WTC11 (cell line): ENCODE measurements around the gene ATPAF1. TPM values are rescaled to one million over a fixed set of nuclear protein-coding genes. Genes with fewer than 3 reads are reported as not detected.

Experiments used
- ATF2 ChIP-seq: sonication (generic); formaldehyde crosslinking; IDR thresholded peaks from 2 replicates; pipeline ENCODE4 v1.8.1; 2022; ENCODE audit warnings: low read depth, missing genetic modification reagents, borderline replicate concordance
- ATF6 ChIP-seq: sonication (generic); formaldehyde crosslinking; IDR thresholded peaks from 2 replicates; pipeline ENCODE4 v1.8.1; 2023; ENCODE audit warnings: mild to moderate bottlenecking, missing genetic modification reagents
- CREB1 ChIP-seq: sonication (generic); formaldehyde crosslinking; IDR thresholded peaks from 2 replicates; pipeline ENCODE4 v1.8.0; 2023; ENCODE audit warnings: mild to moderate bottlenecking, missing genetic modification reagents
- FOXK1 ChIP-seq: sonication (generic); formaldehyde crosslinking; IDR thresholded peaks from 2 replicates; pipeline ENCODE4 v1.8.0; 2022; ENCODE audit warnings: mild to moderate bottlenecking, moderate library complexity, missing genetic modification reagents
- FOXP1 ChIP-seq: sonication (generic); formaldehyde crosslinking; IDR thresholded peaks from 2 replicates; pipeline ENCODE4 v1.8.0; 2022; ENCODE audit warnings: missing genetic modification reagents, mild to moderate bottlenecking, moderate library complexity, borderline replicate concordance
- GABPB1 ChIP-seq: sonication (generic); formaldehyde crosslinking; IDR thresholded peaks from 2 replicates; pipeline ENCODE4 v1.8.1; 2023; ENCODE audit warnings: mild to moderate bottlenecking, missing genetic modification reagents
- GRHL2 ChIP-seq: fragments of 250-450 bp; sonication (Bioruptor Pico); IDR thresholded peaks from 2 replicates; pipeline ENCODE4 v1.8.0; 2022; ENCODE audit warnings: mild to moderate bottlenecking, moderate library complexity; ENCODE audit not compliant: insufficient replicate concordance, severe bottlenecking
- HMGA2 ChIP-seq: fragments of 250-450 bp; sonication (Bioruptor Pico); IDR thresholded peaks from 2 replicates; pipeline ENCODE4 v1.4.0; 2021; ENCODE audit warnings: mild to moderate bottlenecking, moderate library complexity
- HMGXB4 ChIP-seq: sonication (generic); formaldehyde crosslinking; IDR thresholded peaks from 2 replicates; pipeline ENCODE4 v1.8.1; 2023; ENCODE audit warnings: mild to moderate bottlenecking, moderate library complexity, missing genetic modification reagents
- MAX ChIP-seq: sonication (generic); formaldehyde crosslinking; IDR thresholded peaks from 2 replicates; pipeline ENCODE4 v1.8.0; 2022; ENCODE audit warnings: mild to moderate bottlenecking, missing genetic modification reagents
- MLX ChIP-seq: sonication (generic); formaldehyde crosslinking; IDR thresholded peaks from 2 replicates; pipeline ENCODE4 v1.8.1; 2023; ENCODE audit warnings: mild to moderate bottlenecking, missing genetic modification reagents, moderate library complexity
- MYBL2 ChIP-seq: sonication (generic); formaldehyde crosslinking; IDR thresholded peaks from 2 replicates; pipeline ENCODE4 v1.8.1; 2023; ENCODE audit warnings: mild to moderate bottlenecking, moderate library complexity, missing genetic modification reagents
- SP1 ChIP-seq: sonication (generic); formaldehyde crosslinking; conservative IDR thresholded peaks from 2 replicates; pipeline ENCODE4 v1.8.1; 2022; ENCODE audit warnings: missing genetic modification reagents
- TCF7 ChIP-seq: sonication (generic); formaldehyde crosslinking; IDR thresholded peaks from 2 replicates; pipeline ENCODE4 v1.8.0; 2022; ENCODE audit warnings: mild to moderate bottlenecking, low read depth, missing genetic modification reagents, moderate library complexity
- ZNF121 ChIP-seq: sonication (generic); formaldehyde crosslinking; IDR thresholded peaks from 2 replicates; pipeline ENCODE4 v1.8.0; 2023; ENCODE audit warnings: missing genetic modification reagents
- ZNF219 ChIP-seq: sonication (generic); formaldehyde crosslinking; IDR thresholded peaks from 2 replicates; pipeline ENCODE4 v1.8.0; 2023; ENCODE audit warnings: missing genetic modification reagents, mild to moderate bottlenecking, borderline replicate concordance
- ZNF263 ChIP-seq: sonication (generic); formaldehyde crosslinking; IDR thresholded peaks from 2 replicates; pipeline ENCODE4 v1.8.1; 2022; ENCODE audit warnings: low read depth, mild to moderate bottlenecking, moderate library complexity, missing genetic modification reagents
- ZNF416 ChIP-seq: fragments of 250-450 bp; sonication (Bioruptor Pico); IDR thresholded peaks from 2 replicates; pipeline ENCODE4 v1.9.0; 2021; ENCODE audit warnings: mild to moderate bottlenecking, inconsistent platforms
- total RNA-seq: library from RNA; stranded (reverse); gene quantifications from 3 replicates; pipeline ENCODE4 v1.2.3, GENCODE V29; 2021
- TF ChIP-seq, protein P1 (sequence below): sonication (generic); formaldehyde crosslinking; IDR thresholded peaks from 2 replicates; pipeline ENCODE4 v1.8.1; 2022; ENCODE audit warnings: mild to moderate bottlenecking, moderate library complexity, missing genetic modification reagents
- TF ChIP-seq, protein P2 (sequence below): sonication (generic); formaldehyde crosslinking; IDR thresholded peaks from 2 replicates; pipeline ENCODE4 v1.8.0; 2023; ENCODE audit warnings: missing genetic modification reagents, mild to moderate bottlenecking, borderline replicate concordance

The ATPAF1 gene
- total RNA-seq, 1 experiment from 2014 or later: 35.7 TPM

DNA sequence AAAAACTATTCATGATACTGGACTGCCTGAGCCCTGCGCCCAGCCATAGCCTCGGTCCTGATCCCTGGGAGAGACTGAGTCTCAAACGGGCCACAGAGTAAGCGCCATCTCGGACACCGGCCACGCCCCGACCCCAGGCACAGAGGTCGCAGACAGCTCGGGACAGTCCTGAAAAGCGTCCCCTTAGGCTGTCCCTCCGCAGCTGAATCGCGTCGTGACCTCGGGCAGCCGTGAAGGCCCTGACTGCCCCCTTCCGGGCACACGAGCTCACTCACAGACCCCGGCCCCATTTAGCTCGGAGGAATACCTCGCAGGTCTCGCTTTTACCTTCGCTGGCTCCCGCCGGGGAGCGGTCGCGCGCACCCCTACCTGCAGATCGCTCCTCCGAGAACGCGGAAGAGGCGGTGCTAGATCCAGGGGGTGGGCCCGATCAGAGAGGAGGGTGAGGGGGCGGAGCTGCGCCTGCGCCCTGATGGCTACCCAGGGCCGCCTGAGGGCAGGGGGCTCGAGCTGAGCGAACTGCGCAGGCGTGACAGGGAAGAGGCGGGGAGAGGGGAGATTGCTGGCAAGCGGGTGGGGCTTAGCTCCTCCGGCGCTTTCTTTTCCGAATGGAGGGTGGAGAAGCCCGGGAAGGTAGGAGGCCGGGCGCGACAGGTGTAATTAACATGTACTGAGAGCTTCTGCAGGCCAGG lies 64.2 kb downstream of the ATPAF1 start, which contains the start of gene MKNK1 (continued):
- TF ChIP-seq ATF6 (CRISPR knock-in tag): no peak
- no peak for TF ChIP-seq FOXK1 (CRISPR knock-in tag)
- TF ChIP-seq FOXP1 (CRISPR knock-in tag): peak; percentile 64; the same call in 1 of the 2 replicates
- peak; percentile 94 for TF ChIP-seq SP1
- TF ChIP-seq, protein P1, sequence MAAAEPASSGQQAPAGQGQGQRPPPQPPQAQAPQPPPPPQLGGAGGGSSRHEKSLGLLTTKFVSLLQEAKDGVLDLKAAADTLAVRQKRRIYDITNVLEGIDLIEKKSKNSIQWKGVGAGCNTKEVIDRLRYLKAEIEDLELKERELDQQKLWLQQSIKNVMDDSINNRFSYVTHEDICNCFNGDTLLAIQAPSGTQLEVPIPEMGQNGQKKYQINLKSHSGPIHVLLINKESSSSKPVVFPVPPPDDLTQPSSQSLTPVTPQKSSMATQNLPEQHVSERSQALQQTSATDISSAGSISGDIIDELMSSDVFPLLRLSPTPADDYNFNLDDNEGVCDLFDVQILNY (CRISPR knock-in tag): peak; percentile 56; the same call in 1 of the 2 replicates
- TF ChIP-seq MLX: no peak
- no peak for TF ChIP-seq GRHL2 (CRISPR knock-in tag)
- TF ChIP-seq ZNF263: no peak
- TF ChIP-seq, protein P2, sequence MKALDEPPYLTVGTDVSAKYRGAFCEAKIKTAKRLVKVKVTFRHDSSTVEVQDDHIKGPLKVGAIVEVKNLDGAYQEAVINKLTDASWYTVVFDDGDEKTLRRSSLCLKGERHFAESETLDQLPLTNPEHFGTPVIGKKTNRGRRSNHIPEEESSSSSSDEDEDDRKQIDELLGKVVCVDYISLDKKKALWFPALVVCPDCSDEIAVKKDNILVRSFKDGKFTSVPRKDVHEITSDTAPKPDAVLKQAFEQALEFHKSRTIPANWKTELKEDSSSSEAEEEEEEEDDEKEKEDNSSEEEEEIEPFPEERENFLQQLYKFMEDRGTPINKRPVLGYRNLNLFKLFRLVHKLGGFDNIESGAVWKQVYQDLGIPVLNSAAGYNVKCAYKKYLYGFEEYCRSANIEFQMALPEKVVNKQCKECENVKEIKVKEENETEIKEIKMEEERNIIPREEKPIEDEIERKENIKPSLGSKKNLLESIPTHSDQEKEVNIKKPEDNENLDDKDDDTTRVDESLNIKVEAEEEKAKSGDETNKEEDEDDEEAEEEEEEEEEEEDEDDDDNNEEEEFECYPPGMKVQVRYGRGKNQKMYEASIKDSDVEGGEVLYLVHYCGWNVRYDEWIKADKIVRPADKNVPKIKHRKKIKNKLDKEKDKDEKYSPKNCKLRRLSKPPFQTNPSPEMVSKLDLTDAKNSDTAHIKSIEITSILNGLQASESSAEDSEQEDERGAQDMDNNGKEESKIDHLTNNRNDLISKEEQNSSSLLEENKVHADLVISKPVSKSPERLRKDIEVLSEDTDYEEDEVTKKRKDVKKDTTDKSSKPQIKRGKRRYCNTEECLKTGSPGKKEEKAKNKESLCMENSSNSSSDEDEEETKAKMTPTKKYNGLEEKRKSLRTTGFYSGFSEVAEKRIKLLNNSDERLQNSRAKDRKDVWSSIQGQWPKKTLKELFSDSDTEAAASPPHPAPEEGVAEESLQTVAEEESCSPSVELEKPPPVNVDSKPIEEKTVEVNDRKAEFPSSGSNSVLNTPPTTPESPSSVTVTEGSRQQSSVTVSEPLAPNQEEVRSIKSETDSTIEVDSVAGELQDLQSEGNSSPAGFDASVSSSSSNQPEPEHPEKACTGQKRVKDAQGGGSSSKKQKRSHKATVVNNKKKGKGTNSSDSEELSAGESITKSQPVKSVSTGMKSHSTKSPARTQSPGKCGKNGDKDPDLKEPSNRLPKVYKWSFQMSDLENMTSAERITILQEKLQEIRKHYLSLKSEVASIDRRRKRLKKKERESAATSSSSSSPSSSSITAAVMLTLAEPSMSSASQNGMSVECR (CRISPR knock-in tag): peak; percentile 63; the same call in 1 of the 2 replicates
- no peak for TF ChIP-seq HMGA2 (CRISPR knock-in tag)
- no peak for TF ChIP-seq MYBL2
- no peak for TF ChIP-seq ZNF219
- TF ChIP-seq ZNF416 (CRISPR knock-in tag): no peak
- no peak for TF ChIP-seq ATF2
- TF ChIP-seq GABPB1: peak; percentile 50; the same call in 1 of the 2 replicates
- TF ChIP-seq TCF7 (CRISPR knock-in tag): no peak
- TF ChIP-seq HMGXB4 (CRISPR knock-in tag): peak; percentile 85
- TF ChIP-seq MAX (CRISPR knock-in tag): peak; percentile 76
- peak; percentile 92 for TF ChIP-seq ZNF121 (CRISPR knock-in tag)
- TF ChIP-seq CREB1: no peak
